GM21367 (cell line): Measurements from ENCODE around the gene FBXW2.

ENCODE experiments used
- ATAC-seq: cut with Tn5 transposase; IDR thresholded peaks from one replicate; pipeline ENCODE4 v1.9.1; 2021; ENCODE audit not compliant: unreplicated experiment

Gene FBXW2

GRCh38 chr9:120780367-120780766 is 12.8 kb downstream of the FBXW2 start:
- ATAC-seq: no peak

- ATAC-seq: no peak
Measured at GRCh38 chr9:120779227-120779626, 14.0 kb downstream of the FBXW2 start.

DNA sequence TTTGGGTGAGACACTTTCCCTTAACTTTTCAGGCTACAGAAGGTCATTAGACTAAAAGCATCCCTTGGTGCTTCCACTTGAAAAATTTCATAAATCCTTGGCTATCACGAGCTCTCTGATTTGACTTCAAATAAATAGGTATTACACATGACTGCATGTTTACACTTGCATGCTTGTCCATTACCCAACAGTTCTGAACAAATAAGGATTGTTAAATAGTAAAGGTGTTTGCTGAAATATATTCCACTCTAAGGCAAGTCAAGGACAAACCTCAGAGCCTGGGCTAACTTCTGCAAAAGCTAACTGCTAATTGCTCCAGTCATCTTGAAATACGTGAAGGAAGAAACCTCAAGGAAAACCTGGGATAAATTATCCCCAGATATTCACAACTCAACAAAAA is 14.5 kb downstream of the FBXW2 start:
- ATAC-seq: no peak

- ATAC-seq: no peak
Measured at GRCh38 chr9:120777229-120777628, 16.0 kb downstream of the FBXW2 start.

DNA sequence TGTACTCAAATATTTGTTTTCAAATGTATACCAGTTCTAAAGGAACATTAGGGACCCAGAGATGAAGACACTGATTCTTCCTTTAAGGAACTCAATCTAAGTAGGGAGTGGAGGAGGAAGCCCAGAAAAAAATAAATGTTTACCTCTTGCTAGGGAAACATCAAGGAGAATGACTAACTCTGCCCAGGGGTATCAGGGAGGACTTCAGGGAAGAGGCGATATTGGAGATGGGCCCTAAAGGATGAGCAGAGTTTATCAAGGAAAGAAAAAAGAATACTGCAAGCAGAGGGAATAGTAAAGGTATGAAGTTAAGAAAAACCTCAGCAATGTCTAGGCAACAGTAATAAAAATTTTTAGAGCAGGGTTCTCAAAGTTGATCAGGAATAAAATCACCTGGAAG is 16.4 kb downstream of the FBXW2 start:
- ATAC-seq: no peak

DNA sequence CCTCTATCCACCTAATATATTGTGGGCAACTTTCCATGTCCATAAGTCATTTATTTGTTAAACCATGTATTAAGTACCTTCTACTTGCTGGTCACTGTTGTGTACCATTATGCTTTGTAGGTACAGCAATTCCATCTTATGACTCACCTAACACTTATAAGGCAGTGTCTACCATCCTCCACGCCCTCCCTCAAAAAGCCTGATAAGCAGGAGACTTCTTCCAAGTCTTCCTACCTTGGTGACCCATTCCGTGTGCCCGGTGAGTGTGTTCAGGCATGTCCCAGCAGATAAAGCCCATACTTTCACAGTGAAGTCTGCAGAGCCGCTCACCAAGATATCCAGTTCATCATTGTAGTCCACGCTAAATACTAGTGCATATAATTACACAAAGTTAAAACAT is 17.4 kb downstream of the FBXW2 start:
- no peak for ATAC-seq

DNA sequence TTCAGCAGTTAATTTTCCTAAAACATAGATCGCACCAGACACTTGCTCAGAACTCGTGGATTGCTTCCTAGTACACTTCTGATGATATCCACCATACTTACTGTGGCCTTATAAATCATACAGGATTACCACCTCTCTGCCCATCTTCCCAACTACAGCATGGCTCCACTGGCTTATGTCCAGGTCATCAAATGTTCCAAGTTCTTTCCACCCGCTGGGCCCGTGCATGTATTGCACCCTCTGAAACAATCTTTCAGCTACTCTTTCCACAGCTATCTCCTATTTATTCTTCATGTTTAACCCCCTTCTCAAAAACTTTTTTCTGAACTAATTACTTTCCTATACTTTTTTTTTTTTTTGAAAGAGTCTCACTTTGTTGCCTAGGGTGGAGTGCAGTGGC is 18.5 kb downstream of the FBXW2 start:
- ATAC-seq: no peak

GRCh38 chr9:120773256-120773655 is 20.0 kb downstream of the FBXW2 start:
- ATAC-seq: no peak

- ATAC-seq: no peak
Measured at GRCh38 chr9:120770931-120771330, 22.3 kb downstream of the FBXW2 start.

GRCh38 chr9:120768886-120769285 is 24.3 kb downstream of the FBXW2 start:
- ATAC-seq: no peak

GRCh38 chr9:120768247-120768646 is 25.0 kb downstream of the FBXW2 start:
- ATAC-seq: no peak

DNA sequence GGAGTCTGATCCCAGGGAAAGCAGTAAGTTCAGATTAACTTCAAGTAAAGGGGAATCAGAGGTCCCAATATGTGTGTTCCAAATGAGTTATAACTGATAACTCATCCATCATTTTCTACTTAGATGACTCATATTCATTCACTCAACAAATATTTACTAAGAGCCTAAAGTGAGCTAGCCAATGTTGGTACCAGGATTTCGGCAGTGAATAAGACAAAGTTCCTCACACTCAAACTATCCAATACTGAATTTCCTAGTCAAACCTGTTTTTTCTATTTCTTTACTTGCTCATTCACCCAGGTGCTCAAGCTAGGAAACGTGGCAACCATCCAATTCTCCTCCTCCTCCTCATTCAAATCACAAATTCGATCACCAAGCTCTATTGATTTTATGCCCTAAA is 25.8 kb downstream of the FBXW2 start:
- ATAC-seq: no peak

GRCh38 chr9:120765910-120766425 is 27.2 kb downstream of the FBXW2 start:
- ATAC-seq: no peak

DNA sequence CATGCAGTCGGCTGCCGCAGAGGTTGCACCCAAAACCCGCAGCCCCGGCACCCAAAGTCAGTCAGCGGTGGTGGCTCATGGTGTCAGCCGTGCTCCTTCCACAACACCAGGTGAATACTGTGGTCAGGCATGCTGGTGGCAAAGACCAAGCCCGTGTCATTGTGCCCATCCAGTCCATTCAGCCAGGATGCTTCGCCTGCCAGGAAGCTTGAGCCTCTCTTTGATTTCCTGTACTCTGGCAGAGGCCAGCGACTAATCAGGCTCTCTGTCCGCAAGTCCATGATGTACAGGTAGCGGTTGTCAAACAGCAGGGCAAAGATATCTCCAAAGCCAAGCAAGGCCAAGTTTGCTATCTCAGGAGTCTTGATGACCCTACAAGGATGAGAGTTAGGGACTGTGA is 28.7 kb downstream of the FBXW2 start:
- ATAC-seq: no peak

DNA sequence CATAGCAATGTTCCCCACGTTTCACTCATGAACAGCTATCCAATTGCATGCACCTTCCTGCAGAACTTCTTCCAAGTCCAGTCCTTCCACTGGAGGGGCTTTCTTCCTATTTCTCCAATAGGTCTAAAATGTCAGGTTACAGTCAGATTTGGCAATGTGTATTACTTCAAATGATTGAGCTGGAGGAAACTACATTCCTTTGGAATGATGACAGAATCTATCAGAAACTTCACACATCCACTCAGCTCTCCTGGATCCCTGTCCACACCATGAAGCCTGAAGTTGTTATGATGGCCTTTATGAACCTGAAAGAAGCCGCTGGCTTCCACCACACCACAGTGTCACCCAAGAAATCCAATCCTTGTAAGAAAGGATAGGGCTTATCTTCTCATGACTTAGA is 32.2 kb downstream of the FBXW2 start:
- ATAC-seq: no peak

GRCh38 chr9:120759755-120760400 is 33.3 kb downstream of the FBXW2 start:
- ATAC-seq: no peak

GRCh38 chr9:120758544-120758943 is 34.7 kb downstream of the FBXW2 start:
- no peak for ATAC-seq

- ATAC-seq: no peak
Measured at GRCh38 chr9:120757026-120757913, 35.9 kb downstream of the FBXW2 start.

DNA sequence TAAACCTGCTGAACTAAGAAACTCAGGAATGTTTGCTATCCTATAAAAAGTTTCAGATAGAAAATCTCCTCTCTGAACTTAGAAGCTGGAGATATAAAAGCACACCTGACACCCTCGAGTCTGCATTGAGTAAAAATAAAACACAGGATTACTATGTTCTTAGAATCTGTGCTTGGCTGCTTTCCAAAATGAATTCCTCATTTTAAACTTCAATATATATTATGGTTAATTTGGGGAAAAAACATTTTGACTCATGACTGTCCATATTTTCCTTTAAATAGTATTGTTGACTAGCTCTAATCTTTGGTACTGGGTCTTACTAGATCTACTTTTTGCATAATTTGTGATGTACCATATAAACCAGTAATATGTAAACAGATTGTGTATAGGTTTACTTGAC is 36.7 kb downstream of the FBXW2 start:
- ATAC-seq: no peak

DNA sequence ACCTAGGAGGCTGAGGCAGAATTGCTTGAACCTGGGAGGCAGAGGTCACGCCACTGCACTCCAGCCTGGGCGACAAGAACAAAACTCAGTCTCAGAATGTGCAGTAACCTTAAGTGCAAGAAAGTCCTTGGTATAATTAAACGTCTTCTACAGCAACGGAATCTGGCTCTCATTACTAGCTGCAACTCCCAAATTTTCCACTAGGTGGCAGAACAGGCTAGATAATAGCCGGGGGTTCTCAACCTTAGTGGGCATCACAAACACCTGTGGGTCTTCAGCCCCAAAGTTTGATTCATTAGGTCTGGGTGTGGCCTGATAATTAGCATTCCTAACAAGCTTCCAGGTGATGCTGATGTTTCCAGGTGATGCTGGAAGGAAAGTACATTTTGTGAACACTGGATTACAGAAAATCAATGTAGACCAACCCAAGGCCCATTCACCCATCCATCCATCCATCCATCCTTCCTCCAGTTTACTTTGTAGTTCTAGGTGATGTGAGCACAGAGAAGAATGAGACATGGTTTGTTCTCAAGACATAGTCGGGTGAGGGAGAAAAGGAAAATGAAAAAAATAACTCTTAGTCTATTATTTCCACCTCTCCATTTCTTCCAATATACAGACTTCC is 37.3 kb downstream of the FBXW2 start:
- ATAC-seq: no peak

- ATAC-seq: no peak
Measured at GRCh38 chr9:120755044-120755443, 38.2 kb downstream of the FBXW2 start.

- no peak for ATAC-seq
Measured at GRCh38 chr9:120750421-120750820, 42.8 kb downstream of the FBXW2 start.
